IPS-NIHi7 (cell line): ENCODE results near the gene DLGAP1.
"Not testable (repeated sequence)": the region's sequence is repeated elsewhere in the genome, so short reads cannot be mapped to it uniquely, and the experiment has no call there.

Experiments used
- DNase-seq: peaks from one replicate; pipeline ENCODE4 v3.0.0; 2012; ENCODE audit warnings: mixed read lengths; ENCODE audit errors: extremely low spot score

The DLGAP1 gene

GRCh38 chr18:4385876-4386275, 69.2 kb downstream of the DLGAP1 start:
- no peak for DNase-seq

GRCh38 chr18:4384932-4385331, 70.2 kb downstream of the DLGAP1 start:
- DNase-seq: no peak

GRCh38 chr18:4374564-4374963, 80.5 kb downstream of the DLGAP1 start:
- no peak for DNase-seq

- no peak for DNase-seq
Measured at GRCh38 chr18:4369705-4370104, 85.4 kb downstream of the DLGAP1 start.

- DNase-seq: no peak
Measured at GRCh38 chr18:4360221-4360715, 94.8 kb downstream of the DLGAP1 start.

GRCh38 chr18:4358618-4359017, 96.5 kb downstream of the DLGAP1 start:
- peak; percentile 62 for DNase-seq

GRCh38 chr18:4357579-4357978, 97.5 kb downstream of the DLGAP1 start:
- DNase-seq: no peak

GRCh38 chr18:4356929-4357328, 98.2 kb downstream of the DLGAP1 start:
- DNase-seq: no peak

GRCh38 chr18:4353853-4354418, 101.2 kb downstream of the DLGAP1 start:
- DNase-seq: no peak

GRCh38 chr18:4352746-4353551, 102.2 kb downstream of the DLGAP1 start:
- no peak for DNase-seq

GRCh38 chr18:4351005-4351404, 104.1 kb downstream of the DLGAP1 start:
- no peak for DNase-seq

GRCh38 chr18:4335386-4335785, 119.7 kb downstream of the DLGAP1 start:
- DNase-seq: no peak

GRCh38 chr18:4333043-4333442, 122.1 kb downstream of the DLGAP1 start:
- no peak for DNase-seq

GRCh38 chr18:4319738-4320677, 135.1 kb downstream of the DLGAP1 start:
- DNase-seq: no peak

GRCh38 chr18:4318311-4318710, 136.8 kb downstream of the DLGAP1 start:
- no peak for DNase-seq

GRCh38 chr18:4311945-4312344, 143.2 kb downstream of the DLGAP1 start:
- not testable (repeated sequence) for DNase-seq

- DNase-seq: no peak
Measured at GRCh38 chr18:4311136-4311535, 144.0 kb downstream of the DLGAP1 start.

- no peak for DNase-seq
Measured at GRCh38 chr18:4309227-4309626, 145.9 kb downstream of the DLGAP1 start.

GRCh38 chr18:4308576-4308975, 146.5 kb downstream of the DLGAP1 start:
- no peak for DNase-seq

GRCh38 chr18:4299395-4299794, 155.7 kb downstream of the DLGAP1 start:
- no peak for DNase-seq

- DNase-seq: no peak
Measured at GRCh38 chr18:4293337-4293736, 161.8 kb downstream of the DLGAP1 start.

- DNase-seq: no peak
Measured at GRCh38 chr18:4292696-4293095, 162.4 kb downstream of the DLGAP1 start.
